Testis (tissue), 3 donors: ENCODE data around the gene KRTAP19-7. TPM values are rescaled to one million over a fixed set of nuclear protein-coding genes. Genes with fewer than 3 reads are reported as not detected.

Experiments
- DNase-seq: peaks from one replicate; pipeline ENCODE4 v3.0.0-alpha.2; 2019
- H3K27ac ChIP-seq, 2 donors: fragments of 200-600 bp; sonication (generic); one replicate each; pipeline ENCODE4 v1.5.1; 2019
- H3K27me3 ChIP-seq: fragments of 200-600 bp; sonication (generic); one replicate; pipeline ENCODE4 v1.5.1; 2019
- H3K36me3 ChIP-seq: fragments of 200-600 bp; sonication (generic); one replicate; pipeline ENCODE4 v1.5.1; 2017; ENCODE audit warnings: low read depth; ENCODE audit errors: missing control alignments
- H3K4me1 ChIP-seq: fragments of 200-600 bp; sonication (generic); one replicate; pipeline ENCODE4 v1.5.1; 2019
- H3K4me3 ChIP-seq, 2 donors: fragments of 200-600 bp; sonication (generic); one replicate each; pipeline ENCODE4 v1.5.1; 2017 to 2019
- H3K9me3 ChIP-seq: fragments of 200-600 bp; sonication (generic); one replicate; pipeline ENCODE4 v1.5.1; 2017
- CTCF ChIP-seq, 3 experiments: fragments of 450-650 bp in 2 of 3; fragments of 200-600 bp in 1 of 3; sonication (generic) in 1 of 3; IDR thresholded peaks; one replicate each; pipeline ENCODE4 v1.5.1; 2016 to 2019; ENCODE audit warnings: antibody characterized with exemption in 3 of 3, mild to moderate bottlenecking in 2 of 3, moderate library complexity in 1 of 3
- POLR2A ChIP-seq: fragments of 450-650 bp; IDR thresholded peaks from one replicate; pipeline ENCODE4 v1.6.1; 2017; ENCODE audit warnings: antibody characterized with exemption, mild to moderate bottlenecking, moderate library complexity
- WGBS, 2 donors: methylation state at CpG; one replicate each; pipeline ENCODE4 v1.1.5; 2018; 5-methylcytosine and 5-hydroxymethylcytosine counted together
- intact Hi-C: fragments of 100-400 bp; cut with DNase I; formaldehyde crosslinking; loops from one replicate; pipeline ENCODE4 v1.15.1; 2023; ENCODE audit warnings: low total_unique reads
- polyA plus RNA-seq: library from polyadenylated mRNA; stranded (reverse); fragments of 350-450 nt; fragmentation: Illumina TruSeq; extraction: RNeasy Lipid Tissue Mini Kit (QIAGEN cat#74804); gene quantifications from one replicate; pipeline ENCODE4 v1.2.3, GENCODE V29; 2014; ENCODE audit warnings: low read depth, low replicate concordance; ENCODE audit not compliant: insufficient read depth
- total RNA-seq, 2 donors: library from RNA; depleted of rRNA; stranded (reverse); fragments of >200 nt; gene quantifications; one replicate each; pipeline ENCODE4 v1.2.3, GENCODE V29; 2016

The KRTAP19-7 gene
- total and polyA plus RNA-seq, 3 donors from 2014 or later: not detected

GRCh38 chr21:30577766-30578165, 16.7 kb upstream of the KRTAP19-7 start:
- no peaks in the 10 kb centered on the region for H3K9me3 ChIP-seq
- no peaks in the 10 kb centered on the region for H3K27me3 ChIP-seq
- no peaks in the 10 kb centered on the region for H3K4me1 ChIP-seq
- no peaks in the 10 kb centered on the region for H3K36me3 ChIP-seq
- H3K27ac ChIP-seq: no peak overlapping the region
- DNase-seq: no peak
- TF ChIP-seq CTCF (IDR thresholded peaks at IDR 0.05) (no peak), POLR2A (no peak)
- no peak overlapping the region for H3K4me3 ChIP-seq
- intact Hi-C loops: no loop called here

- no peak for DNase-seq
- Histone ChIP-seq H3K4me3 (no peak overlapping the region), H3K4me1 (no peaks in the 10 kb centered on the region), H3K27ac (no peak overlapping the region), H3K9me3 (no peaks in the 10 kb centered on the region), H3K27me3 (no peaks in the 10 kb centered on the region), H3K36me3 (no peaks in the 10 kb centered on the region)
- intact Hi-C loops: no loop called here
- TF ChIP-seq POLR2A (no peak), CTCF (IDR thresholded peaks at IDR 0.05) (no peak)
Observed at GRCh38 chr21:30567617-30568016, 6.5 kb upstream of the KRTAP19-7 start.

- 79 to 95% methylated on average over 2 of the region's 2 CpGs for WGBS, 2 donors
- TF ChIP-seq POLR2A: no peak
- no peak for TF ChIP-seq CTCF (IDR thresholded peaks at IDR 0.05)
- no peak for DNase-seq
- intact Hi-C loops: no loop called here
- Histone ChIP-seq H3K4me3 (no peak overlapping the region), H3K27me3 (no peaks in the 10 kb centered on the region), H3K4me1 (no peaks in the 10 kb centered on the region), H3K9me3 (no peaks in the 10 kb centered on the region), H3K36me3 (no peaks in the 10 kb centered on the region), H3K27ac (no peak overlapping the region)
Observed at GRCh38 chr21:30563630-30564029, 2.5 kb upstream of the KRTAP19-7 start.

GRCh38 chr21:30563072-30563471, 2.0 kb upstream of the KRTAP19-7 start:
- no peak overlapping the region for H3K27ac ChIP-seq
- H3K4me3 ChIP-seq: no peak overlapping the region
- no peaks in the 10 kb centered on the region for H3K36me3 ChIP-seq
- intact Hi-C loops: no loop called here
- no peaks in the 10 kb centered on the region for H3K4me1 ChIP-seq
- WGBS, 2 donors: 55 to 61% methylated on average over 6 of the region's 6 CpGs
- H3K27me3 ChIP-seq: no peaks in the 10 kb centered on the region
- H3K9me3 ChIP-seq: no peaks in the 10 kb centered on the region
- DNase-seq: no peak
- no peak for TF ChIP-seq POLR2A
- TF ChIP-seq CTCF (IDR thresholded peaks at IDR 0.05): no peak

GRCh38 chr21:30561957-30562356, 843 bp upstream of the KRTAP19-7 start:
- TF ChIP-seq POLR2A (no peak), CTCF (IDR thresholded peaks at IDR 0.05) (no peak)

More at GRCh38 chr21:30561957-30562356, 843 bp upstream of the KRTAP19-7 start:
- H3K27me3 ChIP-seq: no peaks in the 10 kb centered on the region
- no peaks in the 10 kb centered on the region for H3K36me3 ChIP-seq
- intact Hi-C loops: no loop called here
- no peaks in the 10 kb centered on the region for H3K4me1 ChIP-seq
- H3K27ac ChIP-seq: no peak overlapping the region
- no peaks in the 10 kb centered on the region for H3K9me3 ChIP-seq
- no peak overlapping the region for H3K4me3 ChIP-seq
- no peak for DNase-seq
- 58 to 72% methylated on average over 2 of the region's 2 CpGs for WGBS, 2 donors
